GM18870 (cell line): ENCODE measurements around the gene KCNIP1.
A peak's percentile ranks its signal among the peaks of the same experiment; 100 is the strongest.

Source experiments
- ATAC-seq: cut with Tn5 transposase; IDR thresholded peaks from one replicate; pipeline ENCODE4 v1.9.1; 2021; ENCODE audit warnings: moderate library complexity; ENCODE audit not compliant: unreplicated experiment

Gene KCNIP1

GRCh38 chr5:170562166-170562874 lies 58.5 kb downstream of the KCNIP1 start:
- ATAC-seq: no peak

GRCh38 chr5:170562875-170563228 lies 59.0 kb downstream of the KCNIP1 start:
- ATAC-seq: no peak

DNA sequence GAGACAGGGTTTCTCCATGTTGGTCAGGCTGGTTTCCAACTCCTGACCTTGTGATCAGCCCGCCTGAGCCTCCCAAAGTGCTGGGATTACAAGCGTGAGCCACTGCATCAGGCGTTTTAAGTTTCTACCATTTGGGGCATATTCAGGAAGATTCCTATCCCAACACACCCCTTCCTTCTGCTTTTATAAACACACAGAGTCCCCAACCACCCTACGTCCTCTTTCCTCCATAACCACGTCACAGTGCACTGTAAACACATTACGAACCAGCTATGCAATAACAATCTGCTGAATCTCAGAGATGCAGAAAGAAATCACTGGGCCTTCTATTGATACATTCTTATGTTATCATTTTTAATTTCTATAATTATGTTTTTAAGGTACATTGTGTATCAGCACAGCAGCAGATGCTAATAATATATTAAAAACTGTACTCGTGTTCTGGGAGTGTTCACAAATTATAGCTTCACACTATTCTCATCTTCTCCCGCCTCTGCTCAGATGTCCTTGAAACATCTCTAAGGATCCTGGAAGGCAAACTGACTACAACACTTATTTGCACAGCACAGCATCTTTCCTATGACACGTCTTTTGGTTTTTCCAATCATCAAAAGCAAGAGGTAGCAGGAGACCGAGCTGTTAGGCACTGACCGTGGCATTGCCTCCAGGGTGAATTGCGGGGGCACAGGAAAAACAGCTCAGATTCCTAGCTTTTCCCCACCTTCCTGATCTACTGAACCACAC lies 60.2 kb downstream of the KCNIP1 start:
- no peak for ATAC-seq

DNA sequence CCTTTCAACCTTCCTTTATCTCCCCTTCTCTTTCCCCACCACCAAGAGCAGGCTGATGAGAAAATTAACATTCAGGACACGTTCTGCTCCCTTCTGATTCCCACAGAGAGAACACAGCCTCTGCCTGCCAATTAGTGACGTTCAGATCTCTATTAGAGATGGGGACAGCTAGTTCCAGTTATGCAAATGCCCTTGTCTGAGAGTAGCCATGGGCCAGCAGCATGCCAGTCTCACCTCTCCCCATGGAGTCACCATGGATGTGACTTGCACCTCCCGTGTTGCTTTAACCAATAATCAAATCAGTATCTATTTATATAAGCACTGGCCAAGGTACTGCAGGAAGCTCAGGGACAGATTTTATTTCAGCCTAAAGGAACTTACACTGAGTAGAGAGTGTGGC lies 61.3 kb downstream of the KCNIP1 start:
- no peak for ATAC-seq

DNA sequence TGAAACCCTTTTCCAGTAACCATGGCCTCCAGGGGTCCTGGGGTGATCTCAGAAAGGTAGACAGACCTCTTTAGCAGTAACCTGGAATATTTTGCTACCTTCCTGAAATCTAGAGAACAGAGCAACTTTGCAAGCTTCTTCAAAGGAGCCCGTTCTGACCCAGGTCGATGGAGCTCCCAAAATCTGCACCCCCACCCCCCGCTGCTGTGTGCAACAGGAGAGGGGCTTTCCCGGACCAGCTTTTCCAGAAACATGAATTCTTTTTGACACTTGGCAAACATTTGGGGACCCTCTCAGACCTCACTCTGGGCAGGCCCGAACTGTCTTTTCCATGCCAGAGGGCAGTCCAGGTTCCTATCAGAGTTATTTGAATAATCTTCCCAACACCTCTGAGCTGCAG lies 65.3 kb downstream of the KCNIP1 start:
- no peak for ATAC-seq

DNA sequence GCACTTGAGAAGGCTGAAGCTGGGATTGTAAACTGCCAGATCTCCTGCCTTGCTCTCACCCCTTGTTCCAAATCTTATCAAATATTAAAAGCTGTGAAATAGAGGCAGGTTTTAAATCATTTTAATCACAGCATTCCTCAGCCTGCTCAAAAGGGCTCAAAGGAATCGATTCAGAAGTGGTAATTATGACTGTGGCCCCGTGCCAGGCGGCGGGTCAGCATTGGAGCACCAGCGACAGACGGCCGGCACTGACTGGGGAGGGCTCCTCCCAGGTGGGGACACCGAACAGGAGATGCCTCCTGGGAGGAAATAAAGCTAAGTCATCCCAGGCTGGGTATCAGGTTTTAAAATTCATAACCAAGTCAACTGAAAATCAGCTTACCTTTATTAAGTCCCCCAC lies 66.7 kb downstream of the KCNIP1 start:
- no peak for ATAC-seq

- no peak for ATAC-seq
These were observed 67.5 kb downstream of the KCNIP1 start for GRCh38 chr5:170571281-170571731.

- ATAC-seq: peak; percentile 97
These were observed 68.3 kb downstream of the KCNIP1 start for GRCh38 chr5:170571875-170572852.

- no peak for ATAC-seq
These were observed 69.3 kb downstream of the KCNIP1 start for GRCh38 chr5:170573114-170573513.

DNA sequence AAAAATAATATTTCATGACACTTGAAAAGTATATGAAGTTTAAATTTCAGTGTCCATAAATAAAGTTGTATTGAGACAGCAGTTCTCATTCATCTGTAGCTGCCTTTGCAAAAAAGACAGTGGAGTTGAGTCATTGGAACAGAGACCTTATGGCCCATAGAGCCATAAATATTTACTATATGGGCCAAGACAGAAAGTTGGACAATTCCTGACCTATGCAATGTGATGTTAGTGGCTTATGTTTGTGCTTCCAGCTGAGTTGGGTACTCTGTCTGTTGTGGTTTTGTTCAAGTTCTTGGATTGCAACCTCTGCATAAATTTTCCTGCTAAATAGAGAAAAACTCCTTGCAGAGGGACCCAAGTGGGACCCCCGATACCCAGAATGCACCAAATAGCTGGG lies 69.8 kb downstream of the KCNIP1 start:
- no peak for ATAC-seq

GRCh38 chr5:170576602-170577535 lies 73.0 kb downstream of the KCNIP1 start:
- ATAC-seq: no peak

GRCh38 chr5:170579601-170580000 lies 75.8 kb downstream of the KCNIP1 start:
- no peak for ATAC-seq

DNA sequence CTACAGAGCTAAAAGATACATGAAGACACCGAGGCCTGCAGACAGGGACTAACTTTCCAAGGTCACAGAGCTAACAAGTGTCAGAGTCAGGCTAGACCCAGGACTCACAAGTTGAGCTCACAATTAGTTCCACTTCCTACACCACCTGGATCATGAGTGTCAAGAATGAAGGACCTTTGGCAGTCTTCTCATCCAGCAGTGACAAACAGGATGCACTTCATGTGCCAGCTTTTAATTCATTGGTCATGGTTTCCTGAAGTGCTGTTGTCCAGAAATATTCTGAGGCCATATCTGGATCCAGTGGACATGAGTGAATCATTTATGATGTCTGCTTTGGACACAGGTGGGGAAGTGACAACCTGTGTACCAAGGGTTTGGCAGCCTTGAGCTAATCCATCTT lies 77.4 kb downstream of the KCNIP1 start:
- ATAC-seq: no peak

- ATAC-seq: no peak
These were observed 79.0 kb downstream of the KCNIP1 start for GRCh38 chr5:170582644-170583330.

DNA sequence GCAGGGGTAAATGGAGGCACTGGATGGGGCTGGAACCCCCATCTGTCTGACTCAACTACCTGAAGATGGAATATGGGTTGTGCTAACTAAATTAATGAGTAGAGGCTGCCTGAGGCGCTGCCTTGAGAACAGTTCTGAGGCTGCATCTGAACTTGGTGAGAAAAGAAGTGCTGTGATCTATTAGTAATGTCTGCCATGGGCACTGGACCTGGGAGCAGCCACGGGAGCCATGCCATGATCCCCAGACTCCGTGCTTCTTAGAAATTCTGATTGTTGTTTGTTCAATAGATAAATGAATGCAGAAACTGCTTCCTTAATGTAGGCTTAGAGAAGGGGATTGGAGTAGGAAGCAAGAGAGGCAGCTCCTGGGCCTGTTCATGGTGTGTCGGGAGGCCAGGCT lies 80.2 kb downstream of the KCNIP1 start:
- ATAC-seq: no peak

DNA sequence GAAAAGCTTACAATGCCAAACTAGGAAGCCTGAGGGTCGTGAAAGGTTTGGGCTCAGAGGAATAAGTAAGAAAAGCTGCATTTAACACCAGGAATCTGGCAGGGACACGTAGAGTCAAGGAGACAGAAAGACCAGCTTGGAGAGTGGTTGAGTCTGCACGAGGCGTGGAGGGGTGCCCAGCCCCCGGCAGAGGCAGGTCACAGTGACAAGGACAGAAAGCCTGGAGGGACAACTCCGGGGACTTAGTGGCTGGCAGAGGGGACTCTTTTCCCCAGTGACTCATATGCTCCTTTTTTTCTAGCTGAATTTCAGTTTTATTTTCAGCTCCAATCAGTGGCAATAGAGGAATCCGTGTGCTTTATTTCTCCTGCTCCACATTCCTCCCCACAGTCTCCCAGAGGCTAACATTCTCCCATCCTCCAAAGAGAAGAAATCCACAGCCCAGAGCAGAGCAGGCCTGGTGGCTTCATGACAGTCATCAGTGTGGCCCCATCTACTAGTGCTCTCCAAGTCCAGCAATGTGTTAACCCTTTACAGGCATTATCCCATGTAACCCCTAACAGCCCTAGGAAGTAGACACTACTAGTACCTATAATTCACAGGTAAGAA lies 80.7 kb downstream of the KCNIP1 start:
- no peak for ATAC-seq

- no peak for ATAC-seq
These were observed 81.6 kb downstream of the KCNIP1 start for GRCh38 chr5:170585273-170585948.

DNA sequence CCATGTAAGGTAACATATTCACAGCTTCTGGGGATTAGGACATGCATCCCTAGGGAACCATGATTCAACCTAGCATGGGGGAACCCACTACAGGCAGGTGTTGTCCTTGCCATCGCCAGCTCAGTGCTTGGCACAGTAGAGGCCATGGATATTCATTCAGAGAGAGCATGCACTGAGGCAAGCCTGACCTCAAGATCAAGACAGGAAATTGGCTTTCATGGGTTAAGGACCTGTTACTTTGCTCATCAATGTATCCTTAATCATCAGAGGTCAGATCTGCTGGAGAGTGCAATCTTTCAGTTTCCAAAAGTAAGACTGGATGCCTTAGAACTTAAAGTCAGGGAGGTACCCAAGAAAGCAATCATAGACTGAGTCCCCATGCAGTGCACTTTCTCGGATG lies 84.0 kb downstream of the KCNIP1 start:
- no peak for ATAC-seq

GRCh38 chr5:170589643-170590042 lies 85.8 kb downstream of the KCNIP1 start:
- ATAC-seq: no peak
